Gastrocnemius medialis (tissue), 4 donors: ENCODE data around the gene SLCO4A1. TPM values are rescaled to one million over a fixed set of nuclear protein-coding genes. Genes with fewer than 3 reads are reported as not detected.

Experiments used
- ATAC-seq, 2 donors: fragments of 150-250 bp; one replicate each; pipeline ENCODE4 v1.9.1; 2016
- DNase-seq, 2 donors: peaks; one replicate each; pipeline ENCODE4 v3.0.0-alpha.2; 2019
- H3K27ac ChIP-seq, 4 donors: fragments of 200-600 bp; sonication (generic); 1 replicate in 1 of 4; 2 replicates in 3 of 4; pipeline ENCODE4 v1.5.1; 2016 to 2018; ENCODE audit warnings: mild to moderate bottlenecking in 2 of 4, moderate library complexity in 1 of 4
- H3K27me3 ChIP-seq, 3 donors: fragments of 200-600 bp; sonication (generic) in 2 of 3; 1 replicate in 1 of 3; 2 replicates in 2 of 3; pipeline versions ENCODE4 v1.5.1 to v1.6.0; 2016 to 2019; ENCODE audit warnings: mild to moderate bottlenecking in 1 of 3, moderate library complexity in 1 of 3
- H3K36me3 ChIP-seq, 2 donors: fragments of 200-600 bp; sonication (generic) in 1 of 2; one replicate each; pipeline ENCODE4 v1.5.1; 2017 to 2018
- H3K4me1 ChIP-seq, 2 donors: fragments of 200-600 bp; sonication (generic) in 1 of 2; one replicate each; pipeline ENCODE4 v1.5.1; 2016 to 2017; ENCODE audit warnings: mild to moderate bottlenecking in 2 of 2
- H3K4me3 ChIP-seq, 4 donors: fragments of 200-600 bp; sonication (generic) in 3 of 4; 1 replicate in 1 of 4; 2 replicates in 3 of 4; pipeline ENCODE4 v1.5.1; 2016 to 2019; ENCODE audit warnings: mild to moderate bottlenecking in 2 of 4
- H3K9me3 ChIP-seq, 3 donors: fragments of 200-600 bp; sonication (generic) in 2 of 3; 1 replicate in 1 of 3; 2 replicates in 2 of 3; pipeline ENCODE4 v1.5.1; 2016 to 2019
- CTCF ChIP-seq, 5 experiments: fragments of 450-650 bp in 3 of 5; fragments of 200-600 bp in 2 of 5; sonication (generic) in 2 of 5; IDR thresholded peaks in 4 of 5; conservative IDR thresholded peaks in 1 of 5; 1 replicate in 4 of 5; 2 replicates in 1 of 5; pipeline ENCODE4 v1.5.1; 2016 to 2019; ENCODE audit warnings: antibody characterized with exemption in 5 of 5, mild to moderate bottlenecking in 3 of 5, moderate library complexity in 3 of 5
- POLR2A ChIP-seq, 2 donors: fragments of 450-650 bp; IDR thresholded peaks; one replicate each; pipeline ENCODE4 v1.6.1; 2017; ENCODE audit warnings: antibody characterized with exemption in 2 of 2, mild to moderate bottlenecking in 2 of 2, moderate library complexity in 2 of 2
- in situ Hi-C, 4 donors: fragments of 200-750 bp; cut with MboI; loops; one replicate each; pipeline versions ENCODE4 v1.15.0 to v1.8.0; 2017; ENCODE audit warnings: low sequenced_read_pairs in 4 of 4
- intact Hi-C: fragments of 100-400 bp; cut with DNase I; formaldehyde crosslinking; loops from one replicate; pipeline ENCODE4 v1.15.1; 2023; ENCODE audit warnings: low total_unique reads
- total RNA-seq, 4 donors: library from RNA; depleted of rRNA; stranded (reverse); fragments of >200 nt; gene quantifications; one replicate each; pipeline versions ENCODE4 v1.1.0 to v1.2.3, GENCODE V29; 2016

SLCO4A1 gene
- total RNA-seq, 4 donors from 2014 or later, result 20.4 to 26.9 (median 21.8) TPM

- no peaks in the 10 kb centered on the region for H3K9me3 ChIP-seq
- peaks cover 0 to 11% of the 10 kb centered on the region in 2 donors for H3K36me3 ChIP-seq
- no peak overlapping the region for H3K27ac ChIP-seq
- TF ChIP-seq CTCF (IDR thresholded peaks at IDR 0.05 in 4 of 5, conservative IDR thresholded peaks at IDR 0.05 in 1 of 5) (no peak), POLR2A (IDR thresholded peaks at IDR 0.05) (no peak)
- H3K27me3 ChIP-seq, result no peaks in the 10 kb centered on the region
- intact Hi-C loops (no loop called here), in situ Hi-C loops (loop anchor here in 1 of 4 donors (25.0 kb wide), 1 partner anchor 129 kb away; the partner anchor contains the start of gene MRGBP)
- no peak for DNase-seq
- peaks cover 5 to 6% of the 10 kb centered on the region in 2 donors for H3K4me1 ChIP-seq
- ATAC-seq, result no peak
- H3K4me3 ChIP-seq, result no peak overlapping the region
Measured at GRCh38 chr20:62657956-62658355, 15.7 kb downstream of the SLCO4A1 start.

DNA sequence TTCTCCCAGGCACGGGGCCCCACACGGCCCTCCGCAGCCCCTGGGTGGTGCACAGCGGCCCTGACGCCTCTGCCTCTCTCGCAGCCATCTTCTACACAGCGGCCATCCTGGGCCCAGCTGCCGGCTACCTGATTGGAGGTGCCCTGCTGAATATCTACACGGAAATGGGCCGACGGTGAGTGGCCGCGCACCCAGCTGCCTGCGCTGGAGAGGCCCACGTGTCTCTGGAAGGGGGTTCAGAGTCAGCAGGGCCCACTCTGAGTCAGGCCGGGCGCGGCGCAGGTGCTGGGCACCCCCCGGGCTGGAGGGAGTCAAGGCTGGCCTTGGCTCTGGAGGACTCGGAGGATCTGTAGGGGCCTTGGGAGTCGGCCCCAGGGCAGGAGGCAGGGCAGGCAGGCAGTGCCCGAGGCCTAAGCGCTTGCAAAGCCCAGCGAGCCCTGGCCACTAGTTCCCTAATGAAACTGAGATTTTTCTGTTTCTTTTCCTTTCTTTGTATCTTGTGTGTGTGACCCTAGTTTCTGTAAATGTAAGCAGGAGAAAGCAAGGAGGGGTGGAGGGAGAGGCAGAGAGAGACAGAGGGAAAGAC, 16.4 kb downstream of the SLCO4A1 start:
- Histone ChIP-seq H3K4me3 (no peak overlapping the region), H3K9me3 (no peaks in the 10 kb centered on the region), H3K36me3 (peaks cover 0 to 11% of the 10 kb centered on the region in 2 donors), H3K27ac (no peak overlapping the region), H3K27me3 (no peaks in the 10 kb centered on the region), H3K4me1 (no peaks in the 10 kb centered on the region)
- ATAC-seq (no peak), DNase-seq (no peak)
- in situ Hi-C loops, result loop anchor here in 1 of 4 donors (25.0 kb wide), 1 partner anchor 129 kb away; the partner anchor contains the start of gene MRGBP
- TF ChIP-seq POLR2A (IDR thresholded peaks at IDR 0.05), result no peak
- no peak for TF ChIP-seq CTCF (IDR thresholded peaks at IDR 0.05 in 4 of 5, conservative IDR thresholded peaks at IDR 0.05 in 1 of 5)
- intact Hi-C loops, result no loop called here

- Histone ChIP-seq H3K9me3 (no peaks in the 10 kb centered on the region), H3K27me3 (no peaks in the 10 kb centered on the region), H3K4me3 (no peak overlapping the region), H3K4me1 (no peaks in the 10 kb centered on the region), H3K36me3 (peaks cover 0 to 11% of the 10 kb centered on the region in 2 donors), H3K27ac (no peak overlapping the region)
- in situ Hi-C loops (loop anchor here in 1 of 4 donors (25.0 kb wide), 1 partner anchor 128 kb away; the partner anchor contains the start of gene MRGBP), intact Hi-C loops (no loop called here)
- DNase-seq, result no peak
- ATAC-seq, result no peak
- TF ChIP-seq POLR2A (IDR thresholded peaks at IDR 0.05) (no peak), CTCF (IDR thresholded peaks at IDR 0.05 in 4 of 5, conservative IDR thresholded peaks at IDR 0.05 in 1 of 5) (no peak)
Measured at GRCh38 chr20:62659488-62660239, 17.4 kb downstream of the SLCO4A1 start.

DNA sequence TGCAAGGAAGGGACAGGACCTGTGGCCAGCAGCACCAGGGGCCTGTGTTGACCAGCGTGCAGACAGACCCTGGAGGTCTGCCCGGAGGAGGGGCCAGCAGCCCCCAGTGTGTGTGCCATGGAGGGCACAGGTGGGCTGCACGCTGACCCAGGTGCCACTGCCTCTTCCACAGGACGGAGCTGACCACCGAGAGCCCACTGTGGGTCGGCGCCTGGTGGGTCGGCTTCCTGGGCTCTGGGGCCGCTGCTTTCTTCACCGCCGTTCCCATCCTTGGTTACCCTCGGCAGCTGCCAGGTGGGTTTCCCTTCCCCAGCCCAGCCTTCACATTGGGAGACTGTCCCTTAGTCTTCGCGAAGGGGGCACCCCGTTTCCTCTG, 17.9 kb downstream of the SLCO4A1 start:
- Histone ChIP-seq H3K4me1 (no peaks in the 10 kb centered on the region), H3K27me3 (no peaks in the 10 kb centered on the region), H3K9me3 (no peaks in the 10 kb centered on the region), H3K36me3 (peaks cover 0 to 11% of the 10 kb centered on the region in 2 donors), H3K27ac (no peak overlapping the region), H3K4me3 (no peak overlapping the region)
- ATAC-seq (no peak), DNase-seq (no peak)
- TF ChIP-seq POLR2A (IDR thresholded peaks at IDR 0.05), result no peak
- TF ChIP-seq CTCF (IDR thresholded peaks at IDR 0.05 in 4 of 5, conservative IDR thresholded peaks at IDR 0.05 in 1 of 5), result no peak
- intact Hi-C loops, result no loop called here
- in situ Hi-C loops, result loop anchor here in 1 of 4 donors (25.0 kb wide), 1 partner anchor 127 kb away; the partner anchor contains the start of gene MRGBP
